Right cardiac atrium (tissue), 5 donors: ENCODE data around the gene SLC39A11. TPM values are rescaled to one million over a fixed set of nuclear protein-coding genes. Genes with fewer than 3 reads are reported as not detected.

Source experiments
- ATAC-seq, 2 donors: fragments of 200-7000 bp; cut with Tn5 transposase; one replicate each; pipeline versions ENCODE4 v1.8.0 to v1.9.1; 2020; ENCODE audit warnings: moderate library complexity in 2 of 2, mild to moderate bottlenecking in 1 of 2
- DNase-seq, 3 donors: peaks; one replicate each; pipeline ENCODE4 v3.0.0-alpha.2; 2020
- H3K27ac ChIP-seq: one replicate; pipeline ENCODE4 v1.5.1; 2013; ENCODE audit warnings: mild to moderate bottlenecking, low read length, control low read depth, moderate library complexity
- H3K27me3 ChIP-seq: one replicate; pipeline ENCODE4 v1.6.1; 2013; ENCODE audit not compliant: control insufficient read depth, insufficient read depth
- H3K4me1 ChIP-seq: one replicate; pipeline ENCODE4 v1.6.1; 2013; ENCODE audit warnings: low read length; ENCODE audit not compliant: control insufficient read depth, insufficient read depth
- H3K4me3 ChIP-seq: one replicate; pipeline ENCODE4 v1.5.1; 2013; ENCODE audit warnings: low read length, control low read depth
- H3K9me3 ChIP-seq: one replicate; pipeline ENCODE4 v1.6.1; 2013; ENCODE audit warnings: low read length; ENCODE audit not compliant: control insufficient read depth
- WGBS: extraction: QIAGEN DNeasy Blood & Tissue Kit; methylation state at CpG from one replicate; pipeline ENCODE4 v1.1.7; 2013; 5-methylcytosine and 5-hydroxymethylcytosine counted together
- intact Hi-C, 4 donors: fragments of 100-400 bp; cut with DNase I; formaldehyde crosslinking; loops; one replicate each; pipeline versions ENCODE4 v1.11.0 to v1.14.0; 2022 to 2023
- polyA plus RNA-seq: library from polyadenylated mRNA; stranded (reverse); fragments of 200-250 nt; gene quantifications from one replicate; pipeline ENCODE4 v1.2.3, GENCODE V29; 2013
- total RNA-seq, 4 donors: library from RNA; stranded (reverse); fragmentation: NEBNext Ultra II Directional; extraction: Animal tissue kit (Norgen Biotek cat#: 25700); gene quantifications; one replicate each; pipeline ENCODE4 v1.2.1, GENCODE V29; 2021
- donor health status: healthy with polysubstance abuse.
- donor health status: DM: no; HTN: yes; CAD: no.
- donor health status: DM: no; HTN: no; CAD: no.
- donor health status: DM: no; HTN: yes; CAD: no; lungs with severe emphysema.
- donor health status: DM: yes; HTN: yes; CAD: no.

The SLC39A11 gene
- total and polyA plus RNA-seq, 5 donors: 3.2 to 12.6 (median 9.9) TPM

GRCh38 chr17:72822358-72823023 is 270.0 kb downstream of the SLC39A11 start:
- Histone ChIP-seq H3K27me3 (no peaks in the 10 kb centered on the region), H3K27ac (no peak overlapping the region), H3K4me3 (no peak overlapping the region), H3K9me3 (no peaks in the 10 kb centered on the region), H3K4me1 (no peaks in the 10 kb centered on the region)
- 79% methylated on average over 5 of the region's 5 CpGs for WGBS
- intact Hi-C loops: no loop called here
- no peak for ATAC-seq
- no peak for DNase-seq

- 81% methylated on average over 7 of the region's 7 CpGs for WGBS
- DNase-seq (no peak), ATAC-seq (no peak)
- no peaks in the 10 kb centered on the region for H3K4me1 ChIP-seq
- no peak overlapping the region for H3K27ac ChIP-seq
- H3K9me3 ChIP-seq: no peaks in the 10 kb centered on the region
- no peak overlapping the region for H3K4me3 ChIP-seq
- no peaks in the 10 kb centered on the region for H3K27me3 ChIP-seq
- intact Hi-C loops: no loop called here
Observed at GRCh38 chr17:72816406-72816805, 276.1 kb downstream of the SLC39A11 start.

GRCh38 chr17:72813481-72813880 is 279.0 kb downstream of the SLC39A11 start:
- intact Hi-C loops: no loop called here
- no peak overlapping the region for H3K4me3 ChIP-seq
- DNase-seq (no peak), ATAC-seq (no peak)
- no peaks in the 10 kb centered on the region for H3K9me3 ChIP-seq
- no peak overlapping the region for H3K27ac ChIP-seq
- no peaks in the 10 kb centered on the region for H3K4me1 ChIP-seq
- no peaks in the 10 kb centered on the region for H3K27me3 ChIP-seq
- 91% methylated on average over 5 of the region's 5 CpGs for WGBS

- ATAC-seq: no peak
- H3K9me3 ChIP-seq: no peaks in the 10 kb centered on the region
- H3K27me3 ChIP-seq: no peaks in the 10 kb centered on the region
- no peak overlapping the region for H3K27ac ChIP-seq
- intact Hi-C loops: no loop called here
- 90% methylated on average over 7 of the region's 7 CpGs for WGBS
- no peak overlapping the region for H3K4me3 ChIP-seq
- DNase-seq: no peak
- no peaks in the 10 kb centered on the region for H3K4me1 ChIP-seq
Observed at GRCh38 chr17:72812823-72813222, 279.7 kb downstream of the SLC39A11 start.

- Histone ChIP-seq H3K27me3 (no peaks in the 10 kb centered on the region), H3K27ac (no peak overlapping the region), H3K9me3 (no peaks in the 10 kb centered on the region), H3K4me1 (no peaks in the 10 kb centered on the region), H3K4me3 (no peak overlapping the region)
- intact Hi-C loops: no loop called here
- 68% methylated on average over 3 of the region's 3 CpGs for WGBS
- ATAC-seq (no peak), DNase-seq (no peak)
Observed at GRCh38 chr17:72811976-72812687, 280.4 kb downstream of the SLC39A11 start.

GRCh38 chr17:72810991-72811508 is 281.4 kb downstream of the SLC39A11 start:
- no peak for ATAC-seq
- Histone ChIP-seq H3K9me3 (no peaks in the 10 kb centered on the region), H3K27ac (no peak overlapping the region), H3K4me3 (no peak overlapping the region), H3K27me3 (no peaks in the 10 kb centered on the region), H3K4me1 (no peaks in the 10 kb centered on the region)
- no peak for DNase-seq
- 94% methylated on average over 1 of the region's 1 CpG for WGBS
- intact Hi-C loops: no loop called here

GRCh38 chr17:72806011-72806410 is 286.5 kb downstream of the SLC39A11 start:
- no peak for ATAC-seq
- Histone ChIP-seq H3K4me3 (no peak overlapping the region), H3K27ac (no peak overlapping the region), H3K4me1 (no peaks in the 10 kb centered on the region), H3K27me3 (no peaks in the 10 kb centered on the region), H3K9me3 (no peaks in the 10 kb centered on the region)
- WGBS: 71% methylated on average over 5 of the region's 5 CpGs
- DNase-seq: no peak
- intact Hi-C loops: no loop called here

- H3K27me3 ChIP-seq: no peaks in the 10 kb centered on the region
- H3K4me1 ChIP-seq: no peaks in the 10 kb centered on the region
- WGBS: 86% methylated on average over 9 of the region's 9 CpGs
- intact Hi-C loops: no loop called here
- no peak overlapping the region for H3K4me3 ChIP-seq
- H3K9me3 ChIP-seq: no peaks in the 10 kb centered on the region
- H3K27ac ChIP-seq: no peak overlapping the region
- DNase-seq: no peak
- ATAC-seq: no peak
Observed at GRCh38 chr17:72804949-72805707, 287.4 kb downstream of the SLC39A11 start.

GRCh38 chr17:72802726-72803125 is 289.8 kb downstream of the SLC39A11 start:
- DNase-seq: no peak
- WGBS: 71% methylated on average over 8 of the region's 8 CpGs
- Histone ChIP-seq H3K4me1 (no peaks in the 10 kb centered on the region), H3K27me3 (no peaks in the 10 kb centered on the region), H3K9me3 (peaks cover 2% of the 10 kb centered on the region), H3K27ac (no peak overlapping the region), H3K4me3 (no peak overlapping the region)
- peak in 1 of 2 donors; percentile 45 for ATAC-seq
- intact Hi-C loops: no loop called here

GRCh38 chr17:72797142-72797541 is 295.3 kb downstream of the SLC39A11 start:
- ATAC-seq: no peak

GRCh38 chr17:72795941-72796340 is 296.5 kb downstream of the SLC39A11 start:
- no peak for DNase-seq
- no peak overlapping the region for H3K4me3 ChIP-seq
- no peak for ATAC-seq
- H3K4me1 ChIP-seq: no peaks in the 10 kb centered on the region
- WGBS: 70% methylated on average over 5 of the region's 5 CpGs
- no peak overlapping the region for H3K27ac ChIP-seq
- H3K9me3 ChIP-seq: peaks cover 5% of the 10 kb centered on the region
- intact Hi-C loops: no loop called here
- H3K27me3 ChIP-seq: no peaks in the 10 kb centered on the region

More at GRCh38 chr17:72797142-72797541, 295.3 kb downstream of the SLC39A11 start:
- no peak for DNase-seq
- Histone ChIP-seq H3K27ac (no peak overlapping the region), H3K4me3 (no peak overlapping the region), H3K27me3 (no peaks in the 10 kb centered on the region), H3K4me1 (no peaks in the 10 kb centered on the region), H3K9me3 (peaks cover 5% of the 10 kb centered on the region)
- WGBS: 64% methylated on average over 2 of the region's 2 CpGs
- intact Hi-C loops: no loop called here
